ENCODE results near the gene RPS6KA1. TPM values are rescaled to one million over a fixed set of nuclear protein-coding genes. Genes with fewer than 3 reads are reported as not detected.
"Not testable (repeated sequence)": the region's sequence is repeated elsewhere in the genome, so short reads cannot be mapped to it uniquely, and the experiment has no call there.

Gene RPS6KA1
- total and polyA plus RNA-seq, 8 donors, result 19.9 to 104 (median 26.0) TPM

DNA sequence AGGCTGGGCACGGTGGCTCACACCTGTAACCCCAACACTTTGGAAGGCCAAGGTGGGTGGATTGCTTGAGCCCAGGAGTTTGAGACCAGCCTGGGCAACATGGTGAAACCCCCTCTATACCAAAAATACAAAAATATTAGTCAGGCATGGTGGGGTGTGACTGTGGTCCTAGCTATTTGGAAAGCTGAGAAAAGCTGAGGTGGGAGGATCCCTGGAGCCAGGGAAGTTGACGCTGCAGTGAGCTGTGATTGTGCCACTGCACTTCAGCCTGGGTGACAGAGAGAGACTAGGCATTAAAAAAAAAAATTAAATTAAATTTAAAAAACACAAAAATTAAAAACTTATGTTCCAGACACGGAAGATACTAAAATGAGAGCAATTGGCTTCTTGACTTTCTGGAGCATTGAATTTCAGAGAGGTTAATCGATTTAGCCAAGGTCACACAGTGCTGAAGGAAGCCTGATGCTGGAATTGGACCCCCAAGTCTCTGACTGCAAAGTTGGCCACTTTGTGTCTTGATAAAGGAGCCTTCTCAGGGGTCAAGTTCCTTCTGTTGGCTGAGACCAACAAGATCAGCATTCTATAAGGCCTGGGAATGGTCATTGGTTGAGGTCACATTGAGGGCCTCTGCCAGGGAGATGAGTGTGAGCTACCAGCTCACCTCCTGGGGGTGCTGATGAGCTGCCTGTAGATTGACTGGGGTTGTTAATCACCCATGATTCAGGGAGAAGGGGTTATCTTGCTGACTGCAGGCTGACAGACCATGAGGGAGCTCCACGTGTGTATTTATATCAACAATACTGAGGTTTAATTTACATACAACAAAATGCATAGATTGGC, 54.3 kb downstream of the RPS6KA1 start:
- intact Hi-C loops (cut with DNase I), result no loop called here
- H3K36me3 ChIP-seq, result no peaks in the 10 kb centered on the region
- peaks cover 0 to 33% of the 10 kb centered on the region in 2 donors for H3K4me1 ChIP-seq
- no peak for DNase-seq
- peak overlapping the region in 1 of 2 donors; percentile 59 for H3K27ac ChIP-seq
- H3K27me3 ChIP-seq, result no peaks in the 10 kb centered on the region
- no peak overlapping the region for H3K4me3 ChIP-seq
- TF ChIP-seq, protein P1, sequence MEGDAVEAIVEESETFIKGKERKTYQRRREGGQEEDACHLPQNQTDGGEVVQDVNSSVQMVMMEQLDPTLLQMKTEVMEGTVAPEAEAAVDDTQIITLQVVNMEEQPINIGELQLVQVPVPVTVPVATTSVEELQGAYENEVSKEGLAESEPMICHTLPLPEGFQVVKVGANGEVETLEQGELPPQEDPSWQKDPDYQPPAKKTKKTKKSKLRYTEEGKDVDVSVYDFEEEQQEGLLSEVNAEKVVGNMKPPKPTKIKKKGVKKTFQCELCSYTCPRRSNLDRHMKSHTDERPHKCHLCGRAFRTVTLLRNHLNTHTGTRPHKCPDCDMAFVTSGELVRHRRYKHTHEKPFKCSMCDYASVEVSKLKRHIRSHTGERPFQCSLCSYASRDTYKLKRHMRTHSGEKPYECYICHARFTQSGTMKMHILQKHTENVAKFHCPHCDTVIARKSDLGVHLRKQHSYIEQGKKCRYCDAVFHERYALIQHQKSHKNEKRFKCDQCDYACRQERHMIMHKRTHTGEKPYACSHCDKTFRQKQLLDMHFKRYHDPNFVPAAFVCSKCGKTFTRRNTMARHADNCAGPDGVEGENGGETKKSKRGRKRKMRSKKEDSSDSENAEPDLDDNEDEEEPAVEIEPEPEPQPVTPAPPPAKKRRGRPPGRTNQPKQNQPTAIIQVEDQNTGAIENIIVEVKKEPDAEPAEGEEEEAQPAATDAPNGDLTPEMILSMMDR (IDR thresholded peaks at IDR 0.05), result no peak
- peaks cover 0 to 9% of the 10 kb centered on the region in 2 donors for H3K9me3 ChIP-seq
- ATAC-seq, result peak; percentile 33

DNA sequence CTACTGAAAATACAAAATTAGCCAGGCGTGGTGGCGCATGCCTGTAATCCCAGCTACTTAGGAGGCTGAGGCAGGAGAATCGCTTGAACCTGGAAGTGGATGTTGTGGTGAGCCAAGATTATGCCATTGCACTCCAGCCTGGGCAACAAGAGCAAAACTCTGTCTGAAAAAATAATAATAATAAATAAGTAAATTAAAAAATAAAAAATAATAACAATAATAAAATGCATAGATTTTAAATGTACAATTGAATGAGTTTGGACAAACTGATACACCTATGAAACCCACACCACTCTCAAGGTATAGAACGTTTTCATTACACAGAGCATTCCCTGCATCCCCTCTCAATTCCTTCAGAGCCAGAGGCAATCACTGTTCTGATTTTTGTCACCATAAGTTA, 55.0 kb downstream of the RPS6KA1 start:
- H3K27me3 ChIP-seq; H3K36me3 ChIP-seq; H3K4me3 ChIP-seq; ATAC-seq; intact Hi-C loops (cut with DNase I); DNase-seq; H3K27ac ChIP-seq: not testable (repeated sequence)
- H3K4me1 ChIP-seq, result peaks cover 0 to 33% of the 10 kb centered on the region in 2 donors
- H3K9me3 ChIP-seq, result peaks cover 0 to 12% of the 10 kb centered on the region in 2 donors

DNA sequence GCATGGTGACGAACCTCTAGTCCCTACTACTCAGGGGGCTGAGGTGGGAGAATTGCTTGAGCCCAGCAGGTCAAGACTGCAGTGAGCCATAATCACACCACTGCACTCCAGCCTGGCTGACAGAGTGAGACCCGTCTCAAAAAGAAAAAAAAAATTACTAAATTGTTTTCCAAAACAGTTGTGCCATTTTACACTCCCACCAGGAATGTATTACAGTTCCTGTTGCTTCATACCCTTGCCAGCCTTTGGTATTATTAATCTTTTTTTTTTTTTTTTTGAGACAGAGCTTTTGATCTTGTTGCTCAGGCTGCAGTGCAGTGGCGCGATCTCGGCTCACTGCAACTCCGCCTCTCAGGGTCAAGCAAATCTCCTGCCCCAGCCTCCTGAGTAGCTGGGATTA, 55.9 kb downstream of the RPS6KA1 start:
- intact Hi-C loops (cut with DNase I), result no loop called here
- TF ChIP-seq, protein P1 (IDR thresholded peaks at IDR 0.05), result no peak

DNA sequence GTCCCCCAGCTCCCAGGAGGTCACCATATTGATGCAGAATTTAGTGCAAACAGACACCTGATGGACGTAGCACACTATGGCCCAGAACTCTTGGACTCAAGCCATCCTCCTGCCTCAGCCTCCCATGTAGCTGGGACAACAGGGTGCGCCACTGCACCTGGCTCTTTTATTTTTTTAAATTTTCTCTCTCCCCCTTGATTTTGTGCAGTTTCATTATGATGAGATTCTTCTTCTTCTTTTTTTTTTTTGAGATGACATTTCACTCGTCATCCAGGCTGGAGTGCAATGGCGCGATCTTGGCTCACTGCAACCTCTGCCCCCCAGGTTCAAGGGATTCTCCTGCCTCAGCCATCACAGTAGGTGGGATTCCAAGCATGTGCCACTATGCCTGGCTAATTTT, 63.8 kb downstream of the RPS6KA1 start:
- Histone ChIP-seq H3K27ac (no peak overlapping the region), H3K27me3 (no peaks in the 10 kb centered on the region), H3K9me3 (peaks cover 0 to 8% of the 10 kb centered on the region in 2 donors), H3K36me3 (no peaks in the 10 kb centered on the region), H3K4me3 (no peak overlapping the region), H3K4me1 (peaks cover 5% of the 10 kb centered on the region in 2 donors)
- ATAC-seq (no peak), DNase-seq (no peak)
- intact Hi-C loops (cut with DNase I), result no loop called here
- TF ChIP-seq, protein P1 (IDR thresholded peaks at IDR 0.05), result no peak

More for the DNA sequence above, 55.9 kb downstream of the RPS6KA1 start:
- peaks cover 0 to 33% of the 10 kb centered on the region in 2 donors for H3K4me1 ChIP-seq
- no peaks in the 10 kb centered on the region for H3K27me3 ChIP-seq
- no peak for DNase-seq
- no peak overlapping the region for H3K27ac ChIP-seq
- ATAC-seq, result no peak
- no peaks in the 10 kb centered on the region for H3K36me3 ChIP-seq
- peaks cover 0 to 12% of the 10 kb centered on the region in 2 donors for H3K9me3 ChIP-seq
- H3K4me3 ChIP-seq, result no peak overlapping the region

DNA sequence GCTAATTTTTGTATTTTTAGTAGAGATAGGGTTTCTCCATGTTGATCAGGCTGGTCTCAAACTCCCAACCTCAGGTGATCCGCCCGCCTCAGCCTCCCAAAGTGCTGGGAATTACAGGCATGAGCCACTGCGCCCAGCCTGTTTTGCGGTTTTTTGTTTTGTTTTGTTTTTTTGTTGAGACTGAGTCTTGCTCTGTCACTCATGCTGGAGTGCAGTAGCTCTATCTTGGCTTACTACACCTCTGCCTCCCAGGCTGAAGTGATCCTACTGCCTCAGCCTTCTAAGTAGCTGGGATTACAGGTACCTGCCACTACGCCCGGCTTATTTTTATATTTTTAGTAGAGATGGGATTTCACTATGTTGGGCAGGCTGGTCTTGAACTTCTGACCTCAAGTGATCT, 65.0 kb downstream of the RPS6KA1 start:
- H3K27ac ChIP-seq; H3K4me1 ChIP-seq; H3K27me3 ChIP-seq; H3K4me3 ChIP-seq; ATAC-seq; H3K36me3 ChIP-seq; H3K9me3 ChIP-seq; intact Hi-C loops (cut with DNase I); DNase-seq: not testable (repeated sequence)

DNA sequence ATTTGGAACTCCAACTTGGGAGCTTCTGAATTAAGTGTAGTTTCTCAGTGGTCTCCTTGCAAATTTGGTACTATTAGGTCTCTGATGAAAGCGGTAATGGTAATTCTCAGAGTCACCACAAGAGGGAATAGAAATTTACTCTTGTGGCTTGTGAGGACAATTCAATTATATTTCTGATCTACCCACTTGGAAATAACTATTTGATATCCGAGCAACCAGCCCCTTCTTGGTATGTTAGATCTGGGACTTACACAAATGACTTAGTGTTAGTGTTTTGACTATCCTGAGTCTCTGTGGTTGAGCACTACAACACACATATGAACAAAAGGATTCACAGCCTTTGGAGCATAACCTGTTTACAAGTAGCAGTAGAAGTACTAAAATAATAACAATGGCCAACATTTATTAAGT, 68.1 kb downstream of the RPS6KA1 start:
- TF ChIP-seq, protein P1 (IDR thresholded peaks at IDR 0.05), result peak; percentile 66 to 67
- Histone ChIP-seq H3K27me3 (no peaks in the 10 kb centered on the region), H3K4me3 (no peak overlapping the region), H3K4me1 (peaks cover 5 to 8% of the 10 kb centered on the region in 2 donors), H3K27ac (no peak overlapping the region), H3K9me3 (no peaks in the 10 kb centered on the region), H3K36me3 (no peaks in the 10 kb centered on the region)
- ATAC-seq (peak; percentile 75), DNase-seq (peak in 2 of 4 donors; percentile 36 to 48)
- intact Hi-C loops (cut with DNase I), result no loop called here

All from left lung (tissue), 10 donors.